A204.1 (cell line): ENCODE data around the gene MAP7D2.
A peak's percentile ranks its signal among the peaks of the same experiment; 100 is the strongest.

Experiments used
- FAIRE-seq: peaks from 2 replicates; lab custom pipeline; 2012; peaks lifted over from hg19 to GRCh38; lab: Jason Lieb, UNC

Gene MAP7D2

GRCh38 chrX:20112022-20112774 lies 4.5 kb downstream of the MAP7D2 start:
- FAIRE-seq = no peak

- no peak for FAIRE-seq
These were observed 5.4 kb downstream of the MAP7D2 start for GRCh38 chrX:20111271-20111670.

GRCh38 chrX:20101934-20102581 lies 14.6 kb downstream of the MAP7D2 start:
- FAIRE-seq = no peak

GRCh38 chrX:20091499-20091898 lies 25.2 kb downstream of the MAP7D2 start:
- FAIRE-seq = no peak

GRCh38 chrX:20089845-20090244 lies 26.9 kb downstream of the MAP7D2 start:
- FAIRE-seq = no peak

GRCh38 chrX:20080277-20080676 lies 36.4 kb downstream of the MAP7D2 start:
- no peak for FAIRE-seq

- no peak for FAIRE-seq
These were observed 45.1 kb downstream of the MAP7D2 start for GRCh38 chrX:20071511-20072079.

- FAIRE-seq = no peak
These were observed 48.8 kb downstream of the MAP7D2 start for GRCh38 chrX:20067709-20068561.

- FAIRE-seq = peak; percentile 82
These were observed 49.6 kb downstream of the MAP7D2 start for GRCh38 chrX:20066968-20067708.

GRCh38 chrX:20063716-20064351 lies 52.9 kb downstream of the MAP7D2 start:
- no peak for FAIRE-seq

- FAIRE-seq = no peak
These were observed 53.6 kb downstream of the MAP7D2 start for GRCh38 chrX:20063153-20063552.

- no peak for FAIRE-seq
These were observed 54.9 kb downstream of the MAP7D2 start for GRCh38 chrX:20061855-20062254.

GRCh38 chrX:20060961-20061748 lies 55.6 kb downstream of the MAP7D2 start:
- FAIRE-seq = no peak

- FAIRE-seq = no peak
These were observed 57.1 kb downstream of the MAP7D2 start for GRCh38 chrX:20059467-20060128.

- no peak for FAIRE-seq
These were observed 59.2 kb downstream of the MAP7D2 start for GRCh38 chrX:20057479-20057878.

GRCh38 chrX:20056704-20057103 lies 60.0 kb downstream of the MAP7D2 start:
- no peak for FAIRE-seq

- FAIRE-seq = no peak
These were observed 63.2 kb downstream of the MAP7D2 start for GRCh38 chrX:20053537-20053936.

GRCh38 chrX:20046864-20047263 lies 69.8 kb downstream of the MAP7D2 start:
- no peak for FAIRE-seq

- FAIRE-seq = no peak
These were observed 70.5 kb downstream of the MAP7D2 start for GRCh38 chrX:20046223-20046622.

GRCh38 chrX:20042221-20042620 lies 74.5 kb downstream of the MAP7D2 start:
- FAIRE-seq = no peak
